NCI-H128 (cell line): ENCODE measurements around the gene JAKMIP2.
"Not testable (repeated sequence)": the region's sequence is repeated elsewhere in the genome, so short reads cannot be mapped to it uniquely, and the experiment has no call there.

Experiments used
- DNase-seq: peaks from one replicate; lab custom pipeline; 2025; ENCODE audit not compliant: unreplicated experiment; lab: John Stamatoyannopoulos, UW

Gene JAKMIP2

GRCh38 chr5:147617191-147617606 is 165.3 kb downstream of the JAKMIP2 start:
- no peak for DNase-seq

GRCh38 chr5:147616421-147616820 is 166.1 kb downstream of the JAKMIP2 start:
- no peak for DNase-seq

- no peak for DNase-seq
Measured at GRCh38 chr5:147613359-147613758, 169.2 kb downstream of the JAKMIP2 start.

- no peak for DNase-seq
Measured at GRCh38 chr5:147611483-147611882, 171.0 kb downstream of the JAKMIP2 start.

GRCh38 chr5:147610798-147611197 is 171.7 kb downstream of the JAKMIP2 start:
- no peak for DNase-seq

GRCh38 chr5:147601652-147602051 is 180.9 kb downstream of the JAKMIP2 start:
- no peak for DNase-seq

GRCh38 chr5:147591120-147591519 is 191.4 kb downstream of the JAKMIP2 start:
- DNase-seq: no peak

GRCh38 chr5:147590096-147590495 is 192.4 kb downstream of the JAKMIP2 start:
- DNase-seq: no peak

GRCh38 chr5:147586832-147587231 is 195.7 kb downstream of the JAKMIP2 start:
- no peak for DNase-seq

GRCh38 chr5:147586221-147586620 is 196.3 kb downstream of the JAKMIP2 start:
- no peak for DNase-seq

- not testable (repeated sequence) for DNase-seq
Measured at GRCh38 chr5:147582272-147582671, 200.3 kb downstream of the JAKMIP2 start.

- not testable (repeated sequence) for DNase-seq
Measured at GRCh38 chr5:147580418-147580817, 202.1 kb downstream of the JAKMIP2 start.

GRCh38 chr5:147578228-147579024 is 204.1 kb downstream of the JAKMIP2 start:
- DNase-seq: peak; percentile 10

GRCh38 chr5:147576646-147577535 is 205.6 kb downstream of the JAKMIP2 start:
- no peak for DNase-seq

- DNase-seq: no peak
Measured at GRCh38 chr5:147575598-147575997, 206.9 kb downstream of the JAKMIP2 start.

GRCh38 chr5:147573211-147573610 is 209.3 kb downstream of the JAKMIP2 start:
- DNase-seq: no peak

GRCh38 chr5:147568710-147569406 is 213.7 kb downstream of the JAKMIP2 start:
- no peak for DNase-seq

GRCh38 chr5:147567917-147568598 is 214.5 kb downstream of the JAKMIP2 start:
- DNase-seq: no peak

- DNase-seq: no peak
Measured at GRCh38 chr5:147565524-147565923, 217.0 kb downstream of the JAKMIP2 start.

GRCh38 chr5:147564124-147564486 is 218.4 kb downstream of the JAKMIP2 start:
- no peak for DNase-seq
